HG03060 (cell line): ENCODE results near the gene AK6.
"Not testable (repeated sequence)": the region's sequence is repeated elsewhere in the genome, so short reads cannot be mapped to it uniquely, and the experiment has no call there.

ENCODE experiments used
- ATAC-seq: cut with Tn5 transposase; IDR thresholded peaks from one replicate; pipeline ENCODE4 v1.9.1; 2021; ENCODE audit warnings: low read depth, moderate number of reproducible peaks; ENCODE audit not compliant: unreplicated experiment

The AK6 gene

DNA sequence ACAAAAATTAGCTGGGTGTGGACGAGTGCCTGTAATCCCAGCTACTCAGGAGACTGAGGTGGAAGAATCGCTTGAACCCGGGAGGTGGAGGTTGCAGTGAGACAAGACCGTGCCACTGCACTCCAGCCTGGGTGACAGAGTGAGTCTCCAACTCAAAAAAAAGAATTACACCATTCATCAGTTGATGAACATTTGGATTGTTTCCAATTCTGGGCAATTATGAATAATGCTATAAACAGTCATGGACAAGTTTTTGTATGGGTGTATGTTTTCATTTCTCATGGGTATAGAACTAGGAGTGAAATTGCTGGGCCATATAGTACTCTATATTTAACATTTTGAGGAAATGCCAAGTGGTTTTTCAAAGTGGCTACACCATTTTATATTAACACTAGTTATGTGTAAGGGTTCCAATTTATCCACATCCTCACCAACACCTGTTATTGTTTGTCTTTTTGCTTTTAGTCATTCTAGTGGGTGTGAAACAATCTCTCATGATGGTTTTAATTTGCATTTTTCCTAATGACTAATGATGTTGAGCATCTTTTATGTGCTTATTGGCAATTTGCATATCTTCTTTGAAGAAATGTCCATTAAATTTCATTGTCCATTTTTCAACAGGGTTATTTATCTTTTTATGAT is 27.7 kb downstream of the AK6 start:
- no peak for ATAC-seq

DNA sequence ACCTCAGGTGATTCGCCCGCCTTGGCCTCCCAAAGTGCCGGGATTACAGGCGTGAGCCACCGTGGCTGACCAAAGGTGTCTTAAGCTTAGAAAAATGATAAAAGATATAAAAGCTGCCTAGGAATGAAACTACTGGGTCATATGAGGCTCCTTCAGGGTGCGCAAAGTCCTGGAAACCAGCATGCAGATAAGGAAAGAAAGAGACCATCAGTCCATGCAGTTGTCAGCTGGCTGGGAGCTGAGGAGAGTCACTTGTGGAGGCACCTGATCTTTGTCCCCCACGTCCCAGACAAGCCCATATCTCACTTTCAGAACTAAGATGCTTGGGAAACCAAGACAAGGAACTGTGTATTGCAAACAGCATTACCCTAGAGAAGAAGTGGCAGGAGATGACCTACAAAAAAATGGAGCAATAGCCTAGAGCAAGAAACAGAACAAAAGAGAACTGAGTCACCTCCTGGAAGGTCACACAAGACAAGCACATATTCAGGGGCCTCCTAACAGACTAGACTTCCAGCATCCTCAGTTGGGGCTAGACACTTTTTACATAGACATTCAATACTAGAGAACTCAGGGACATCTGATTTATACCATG is 33.9 kb downstream of the AK6 start:
- ATAC-seq, result no peak

DNA sequence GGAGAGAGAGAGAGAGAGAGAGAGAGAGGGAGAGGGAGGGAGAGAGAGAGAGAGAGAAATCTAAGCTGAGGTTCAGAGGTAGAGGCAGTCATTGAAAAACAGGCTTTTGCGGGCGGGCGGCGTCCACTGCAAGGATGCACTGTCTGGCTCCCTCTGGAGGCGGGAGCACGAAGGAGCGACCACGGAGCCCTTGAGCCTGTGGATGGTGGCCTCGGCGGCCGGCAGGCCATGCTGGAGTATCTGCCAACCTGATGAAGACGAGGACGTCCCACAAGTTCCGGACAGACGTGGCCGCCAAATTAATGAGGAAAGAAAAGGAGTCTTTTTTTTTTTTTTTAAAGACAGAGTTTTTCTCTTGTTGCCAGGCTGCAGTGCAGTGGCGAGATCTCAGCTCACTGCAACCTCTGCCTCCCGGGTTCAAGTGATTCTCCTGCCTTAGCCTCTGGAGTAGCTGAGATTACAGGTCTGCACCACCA is 34.5 kb downstream of the AK6 start:
- ATAC-seq, result no peak

DNA sequence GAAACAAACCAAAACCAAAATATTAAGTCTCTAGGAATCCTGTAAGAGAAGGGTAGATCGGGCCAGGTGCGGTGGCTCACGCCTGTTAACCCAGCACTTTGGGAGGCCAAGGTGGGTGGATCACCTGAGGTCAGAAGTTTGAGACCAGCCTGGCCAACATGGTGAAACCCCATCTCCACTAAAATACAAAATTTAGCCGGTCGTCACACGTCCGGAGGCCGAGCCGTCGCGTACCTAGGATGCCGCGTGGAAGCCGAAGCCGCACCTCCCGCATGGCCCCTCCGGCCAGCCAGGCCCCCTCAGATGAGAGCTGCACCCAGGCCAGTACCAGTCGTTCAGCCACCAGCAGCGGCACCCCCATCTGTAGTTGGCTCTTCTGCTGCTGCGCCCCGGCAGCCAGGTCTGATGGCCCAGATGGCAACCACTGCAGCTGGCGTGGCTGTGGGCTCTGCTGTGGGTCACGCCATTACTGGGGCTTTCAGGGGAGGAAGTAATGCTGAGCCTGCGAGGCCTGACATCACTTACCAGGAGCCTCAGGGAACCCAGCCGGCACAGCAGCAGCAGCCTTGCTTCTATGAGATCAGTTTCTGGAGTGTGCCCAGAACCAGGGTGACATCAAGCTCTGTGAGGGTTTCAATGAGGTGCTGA is 35.5 kb downstream of the AK6 start:
- not testable (repeated sequence) for ATAC-seq

DNA sequence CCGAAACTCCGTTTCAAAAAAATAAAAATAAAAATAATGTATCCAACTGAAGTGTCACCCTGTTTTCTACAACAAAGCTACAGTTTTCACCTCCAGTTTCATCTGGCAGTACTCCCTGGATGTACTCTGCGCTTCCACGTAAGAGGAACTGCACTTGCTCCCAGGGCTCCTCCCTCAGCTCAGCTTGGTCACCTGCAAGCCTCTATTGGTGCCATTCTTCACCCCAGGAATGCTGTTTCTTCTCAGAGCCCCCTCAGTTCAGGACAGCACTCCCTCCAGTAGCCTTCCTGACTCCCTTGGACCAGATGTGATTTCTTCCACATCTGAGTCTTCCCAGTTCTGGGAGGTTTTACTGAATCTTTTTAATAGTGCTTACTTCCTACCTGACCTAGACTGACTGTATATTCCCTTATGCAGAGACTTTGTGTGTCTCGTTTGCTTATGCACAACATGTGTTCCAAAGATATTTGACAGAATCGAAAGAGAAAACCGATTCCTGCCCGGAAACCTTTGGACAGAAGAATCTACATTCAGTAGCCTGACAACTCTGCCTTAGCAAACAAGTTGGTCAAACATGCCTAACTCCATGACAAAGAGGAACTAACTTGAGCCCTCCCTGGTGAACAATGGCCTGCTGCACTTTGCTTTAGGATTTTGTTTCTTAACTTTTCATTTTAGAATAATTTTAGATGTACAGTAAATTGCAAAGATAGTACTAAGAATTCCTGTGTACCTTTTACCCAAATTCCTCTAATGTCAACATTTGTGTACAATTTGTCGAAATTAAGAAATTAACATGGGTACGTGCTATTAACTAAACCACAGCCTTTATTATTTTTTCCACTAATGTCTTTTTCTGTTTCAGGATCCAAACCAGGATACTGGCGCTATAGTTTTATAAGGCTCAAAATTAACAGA is 37.5 kb downstream of the AK6 start:
- ATAC-seq, result no peak

DNA sequence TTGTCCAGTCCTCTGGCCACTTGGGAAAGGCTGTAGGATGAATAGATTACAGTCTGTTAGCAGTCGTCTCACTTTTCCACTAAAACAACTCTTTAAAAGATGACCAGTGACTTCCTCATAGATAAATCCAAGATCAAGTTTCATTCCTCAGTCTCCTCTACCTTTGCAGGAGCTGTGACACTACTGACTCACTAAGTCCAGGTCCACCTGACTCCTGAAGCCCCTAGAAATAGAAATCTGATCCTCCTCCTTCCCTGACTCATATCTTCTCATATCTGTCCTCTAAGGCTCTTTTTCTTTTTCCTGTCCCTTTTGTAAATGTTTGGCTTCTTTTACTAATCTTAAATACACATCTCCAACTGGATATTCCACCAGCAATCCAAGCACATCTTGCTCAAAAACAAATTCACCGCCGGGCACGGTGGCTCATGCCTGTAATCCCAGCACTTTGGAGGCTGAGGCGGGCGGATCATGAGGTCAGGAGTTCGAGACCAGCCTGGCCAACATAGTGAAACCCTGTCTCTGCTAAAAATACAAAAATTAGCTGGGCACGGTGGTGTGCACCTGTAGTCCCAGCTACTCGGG is 39.3 kb downstream of the AK6 start:
- no peak for ATAC-seq

DNA sequence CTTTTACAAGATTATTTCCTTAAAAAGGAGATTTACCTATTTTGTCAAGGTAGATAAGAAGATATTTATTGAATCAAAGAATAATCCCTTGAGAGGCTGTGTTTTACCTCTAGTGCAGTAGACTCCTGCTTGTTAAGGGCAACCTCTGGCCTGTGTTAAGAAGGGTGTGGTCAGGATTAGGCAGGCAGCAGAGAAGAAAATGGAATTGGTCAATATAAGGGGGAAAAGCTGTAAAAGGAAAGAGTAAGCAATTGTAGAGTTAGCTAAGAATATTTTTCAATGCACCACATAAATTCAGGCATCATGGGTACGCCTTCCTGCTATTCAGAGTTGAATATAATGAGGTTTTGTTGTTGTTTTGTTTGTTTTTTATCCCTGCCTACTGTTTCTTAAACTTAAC is 43.0 kb downstream of the AK6 start:
- ATAC-seq, result no peak

DNA sequence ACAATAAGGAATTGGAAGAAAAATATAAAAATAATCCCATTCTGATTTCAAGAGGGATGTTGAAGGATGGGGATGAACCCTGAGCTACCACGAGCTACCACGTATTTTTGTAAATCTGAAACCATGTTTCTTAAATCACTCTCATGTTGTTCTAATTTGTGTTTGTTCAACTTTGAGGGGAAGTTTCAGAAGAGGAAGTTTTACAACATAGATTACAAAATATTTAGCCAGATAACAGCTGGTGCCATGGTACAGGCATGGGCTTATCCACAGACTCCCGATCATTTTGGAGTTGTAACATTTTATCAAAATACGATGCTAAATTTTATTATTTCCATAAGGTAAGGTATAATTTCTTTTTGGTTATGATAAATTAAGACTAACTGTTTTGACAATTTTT is 51.9 kb downstream of the AK6 start:
- no peak for ATAC-seq

DNA sequence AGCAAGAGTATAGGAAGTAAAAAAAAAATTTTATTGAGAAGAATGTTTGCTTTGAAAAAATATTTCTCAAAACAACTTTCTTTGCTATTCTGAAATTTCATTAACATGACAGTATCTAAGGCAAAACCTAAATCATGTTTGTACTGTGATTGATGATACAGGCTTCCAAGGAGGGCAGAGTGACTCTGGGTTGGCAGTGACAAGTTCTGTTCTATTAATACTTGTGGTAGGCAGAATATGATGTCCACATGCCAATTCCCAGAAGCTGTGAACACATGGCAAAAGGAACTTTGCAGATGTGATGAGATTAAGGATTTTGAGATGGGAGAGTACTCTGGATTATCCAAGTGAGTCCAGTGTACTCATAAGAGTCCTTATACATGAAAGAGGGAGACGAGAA is 53.3 kb downstream of the AK6 start:
- no peak for ATAC-seq

DNA sequence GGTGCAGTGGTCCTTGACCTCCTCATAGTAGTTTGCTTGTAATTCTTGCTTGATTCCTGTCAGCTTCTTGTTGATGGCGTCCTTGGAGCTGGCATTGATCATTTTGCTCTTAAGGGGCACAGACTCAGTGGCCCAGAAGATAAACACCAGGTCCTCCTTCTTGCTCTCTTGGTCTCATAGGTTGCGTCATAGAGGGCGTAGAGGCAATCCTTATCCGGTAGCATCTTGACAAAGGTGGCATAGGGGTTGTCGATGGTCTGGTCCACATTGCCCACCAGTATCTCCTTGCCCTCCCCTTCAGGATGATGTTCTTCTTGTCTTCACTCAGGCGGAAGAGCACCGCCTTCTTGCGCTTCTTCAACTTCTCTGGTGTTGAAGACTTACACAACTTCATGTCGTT is 55.9 kb downstream of the AK6 start:
- no peak for ATAC-seq

DNA sequence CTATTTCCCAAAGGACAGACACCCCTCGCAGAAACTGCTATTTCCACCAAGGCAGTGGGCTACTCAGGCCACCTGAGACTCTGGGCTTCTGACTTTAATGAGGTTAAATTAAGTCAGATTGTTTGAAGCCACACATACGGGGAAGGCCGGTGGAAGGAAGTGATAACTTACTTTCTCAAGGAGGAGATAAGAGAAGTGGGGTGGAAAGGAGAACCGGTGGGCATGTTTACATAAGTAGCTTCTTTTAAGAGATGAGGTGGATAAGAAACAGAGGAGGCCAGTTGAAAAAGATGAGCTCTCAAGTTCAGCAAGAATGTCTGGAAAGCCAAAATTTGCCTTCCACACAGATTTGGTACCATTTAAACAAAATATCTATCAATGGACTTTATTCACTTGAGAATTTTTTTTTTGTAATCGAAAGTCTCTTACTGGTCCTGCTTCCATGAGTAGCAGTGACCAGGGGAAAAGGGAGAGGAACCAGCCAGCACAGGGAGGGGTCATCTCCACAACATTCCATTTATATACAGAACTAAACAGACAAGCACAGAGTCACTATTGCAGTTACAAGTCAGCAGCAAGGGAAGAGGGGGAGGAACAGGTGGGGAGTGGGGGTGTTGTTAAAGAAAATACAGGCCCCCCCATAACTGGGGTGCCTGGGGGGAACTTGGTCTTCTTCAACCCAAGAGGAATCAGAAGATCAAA is 56.7 kb downstream of the AK6 start:
- ATAC-seq, result no peak

DNA sequence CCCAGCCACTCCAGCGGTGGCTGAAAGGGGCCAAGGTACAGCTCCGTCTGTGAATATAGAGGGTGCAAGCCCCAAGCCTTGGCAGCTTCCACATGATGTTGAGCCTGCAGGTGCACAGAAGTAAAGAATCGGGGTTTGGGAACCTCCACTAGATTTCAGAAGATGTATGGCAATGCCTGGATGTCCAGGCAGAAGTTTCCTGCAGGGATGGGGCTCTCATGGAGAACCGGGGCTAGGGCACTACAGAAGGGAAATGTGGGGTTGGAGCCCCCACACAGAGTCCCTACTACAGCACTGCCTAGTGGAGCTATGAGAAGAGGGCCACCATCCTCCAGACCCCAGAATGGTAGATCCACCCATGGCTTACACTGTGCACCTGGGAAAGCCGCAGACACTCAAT is 59.9 kb downstream of the AK6 start:
- ATAC-seq, result no peak

DNA sequence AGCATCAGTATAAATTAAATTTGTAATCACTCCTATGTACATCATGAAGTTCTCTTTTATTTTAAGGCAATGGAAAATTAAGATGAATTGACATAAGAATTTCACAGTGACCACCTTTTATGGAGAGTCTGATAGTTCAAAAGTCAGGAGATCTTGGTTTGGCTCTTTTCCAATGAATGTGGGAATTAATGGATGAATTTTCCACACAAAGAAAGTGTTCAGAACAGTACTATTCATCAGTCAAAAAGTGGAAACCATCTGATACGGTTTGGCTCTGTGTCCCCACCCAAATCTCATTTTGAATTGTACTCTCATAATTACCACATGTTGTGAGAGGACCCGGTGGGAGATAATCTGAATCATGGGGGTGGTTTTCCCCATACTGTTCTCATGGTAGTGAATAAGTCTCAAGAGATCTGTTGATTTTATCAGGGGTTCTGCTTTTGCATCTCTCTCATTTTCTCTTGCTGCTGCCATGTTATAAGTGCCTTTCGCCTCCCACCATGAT is 61.2 kb downstream of the AK6 start:
- ATAC-seq, result no peak

DNA sequence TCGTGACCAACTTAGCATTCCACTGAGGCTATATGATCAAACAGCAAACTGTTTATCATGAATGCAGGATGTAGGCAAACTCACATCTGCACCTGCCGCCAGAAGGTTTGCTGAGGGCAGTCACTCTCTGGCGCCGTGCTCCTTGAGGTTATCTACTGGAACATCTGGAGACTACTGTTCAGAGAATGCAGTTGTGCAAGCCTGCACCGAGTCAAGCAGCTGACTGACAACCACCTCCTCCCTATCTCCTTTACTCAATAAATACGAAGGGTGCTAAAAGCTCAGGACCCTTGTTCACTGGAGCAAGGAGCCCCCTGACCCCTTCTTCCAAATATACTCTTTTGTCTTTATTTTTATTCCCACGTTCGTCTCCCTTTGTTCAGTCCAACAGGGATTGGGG is 63.8 kb downstream of the AK6 start:
- ATAC-seq, result no peak
